Measurements from ENCODE around the gene VPS26C. TPM values are rescaled to one million over a fixed set of nuclear protein-coding genes. Genes with fewer than 3 reads are reported as not detected.

VPS26C gene
- total and polyA plus RNA-seq, 2 of the 13 experiments (the other 11 are each of a cell fraction or from before 2014, with no cell fraction given) = 30.3 to 39.7 TPM

DNA sequence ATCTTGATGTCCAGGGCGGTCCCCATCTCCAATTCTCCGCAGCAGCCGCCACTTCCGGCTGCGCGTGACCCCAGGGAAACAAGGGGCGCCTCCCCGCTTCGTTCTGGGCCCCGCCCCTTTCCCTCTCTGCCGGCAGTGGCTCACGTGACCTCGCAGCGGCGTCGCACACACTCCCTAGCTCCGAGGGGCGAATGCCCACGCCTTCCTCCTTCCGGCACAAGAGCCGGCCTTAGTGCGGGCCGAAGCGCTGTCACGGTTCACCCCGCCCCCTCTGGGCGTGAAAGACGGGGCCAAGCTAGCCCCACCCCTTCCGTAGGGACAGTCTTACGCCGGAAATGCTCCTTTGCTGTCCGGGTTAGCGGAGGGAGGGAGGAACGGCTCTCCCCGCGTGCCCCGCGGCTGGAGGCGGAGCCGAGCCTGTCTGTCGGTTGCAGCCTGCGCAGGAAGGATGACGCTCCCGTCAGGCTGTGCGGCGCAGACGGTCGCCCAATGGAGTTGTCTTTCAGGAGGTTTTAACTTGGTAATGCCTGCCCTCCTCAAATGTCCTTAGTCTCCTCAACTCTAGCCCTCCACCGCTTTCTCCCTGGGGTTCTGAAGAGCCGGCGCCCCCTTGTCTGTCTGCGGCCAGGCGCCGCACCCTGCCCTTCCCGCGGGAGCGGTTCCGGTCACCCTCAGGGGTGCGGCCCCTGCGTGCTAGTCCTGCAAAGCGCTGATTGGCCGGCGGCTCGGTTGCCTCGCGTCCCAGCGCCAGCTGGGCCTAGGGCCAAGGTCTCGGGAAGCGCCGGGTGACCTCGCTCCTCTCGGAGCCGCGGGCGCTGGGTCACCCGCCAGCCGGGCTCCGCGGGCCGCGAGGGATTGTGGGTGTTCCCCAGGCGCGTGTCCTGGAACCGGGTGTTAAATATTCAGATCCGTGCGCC, at the start of gene VPS26C (continued):
- TF ChIP-seq ELF4 (CRISPR knock-in tag; IDR thresholded peaks at IDR 0.05; ENCODE audit: borderline replicate concordance) (peak; percentile 79; the same call in 1 of the 2 replicates), ADNP (CRISPR knock-in tag; IDR thresholded peaks at IDR 0.05) (no peak), DMTF1 (CRISPR knock-in tag; IDR thresholded peaks at IDR 0.05) (no peak), ZBTB46 (CRISPR knock-in tag; IDR thresholded peaks at IDR 0.05; ENCODE audit: borderline replicate concordance) (no peak), NR1H2 (CRISPR knock-in tag; IDR thresholded peaks at IDR 0.05; ENCODE audit: borderline replicate concordance, low read depth) (0 out of 2 replicates have a peak, but pooled peaks have one; percentile 43), HOXD1 (CRISPR knock-in tag; IDR thresholded peaks at IDR 0.05) (no peak; the same call in 1 of the 2 replicates), CC2D1A (CRISPR knock-in tag; IDR thresholded peaks at IDR 0.05) (no peak), ZNF296 (CRISPR knock-in tag; conservative IDR thresholded peaks at IDR 0.05) (peak; percentile 44; the same call in 1 of the 2 replicates), EED (CRISPR knock-in tag; IDR thresholded peaks at IDR 0.05) (no peak), U2AF2 (IDR thresholded peaks at IDR 0.05; ENCODE audit: low read depth, low read length) (no peak)
- TF ChIP-seq, protein P1, sequence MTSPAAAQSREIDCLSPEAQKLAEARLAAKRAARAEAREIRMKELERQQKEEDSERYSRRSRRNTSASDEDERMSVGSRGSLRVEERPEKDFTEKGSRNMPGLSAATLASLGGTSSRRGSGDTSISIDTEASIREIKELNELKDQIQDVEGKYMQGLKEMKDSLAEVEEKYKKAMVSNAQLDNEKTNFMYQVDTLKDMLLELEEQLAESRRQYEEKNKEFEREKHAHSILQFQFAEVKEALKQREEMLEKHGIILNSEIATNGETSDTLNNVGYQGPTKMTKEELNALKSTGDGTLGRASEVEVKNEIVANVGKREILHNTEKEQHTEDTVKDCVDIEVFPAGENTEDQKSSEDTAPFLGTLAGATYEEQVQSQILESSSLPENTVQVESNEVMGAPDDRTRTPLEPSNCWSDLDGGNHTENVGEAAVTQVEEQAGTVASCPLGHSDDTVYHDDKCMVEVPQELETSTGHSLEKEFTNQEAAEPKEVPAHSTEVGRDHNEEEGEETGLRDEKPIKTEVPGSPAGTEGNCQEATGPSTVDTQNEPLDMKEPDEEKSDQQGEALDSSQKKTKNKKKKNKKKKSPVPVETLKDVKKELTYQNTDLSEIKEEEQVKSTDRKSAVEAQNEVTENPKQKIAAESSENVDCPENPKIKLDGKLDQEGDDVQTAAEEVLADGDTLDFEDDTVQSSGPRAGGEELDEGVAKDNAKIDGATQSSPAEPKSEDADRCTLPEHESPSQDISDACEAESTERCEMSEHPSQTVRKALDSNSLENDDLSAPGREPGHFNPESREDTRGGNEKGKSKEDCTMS (CRISPR knock-in tag; conservative IDR thresholded peaks at IDR 0.05) = no peak
- TF ChIP-seq, protein P2, sequence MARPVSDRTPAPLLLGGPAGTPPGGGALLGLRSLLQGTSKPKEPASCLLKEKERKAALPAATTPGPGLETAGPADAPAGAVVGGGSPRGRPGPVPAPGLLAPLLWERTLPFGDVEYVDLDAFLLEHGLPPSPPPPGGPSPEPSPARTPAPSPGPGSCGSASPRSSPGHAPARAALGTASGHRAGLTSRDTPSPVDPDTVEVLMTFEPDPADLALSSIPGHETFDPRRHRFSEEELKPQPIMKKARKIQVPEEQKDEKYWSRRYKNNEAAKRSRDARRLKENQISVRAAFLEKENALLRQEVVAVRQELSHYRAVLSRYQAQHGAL (CRISPR knock-in tag; IDR thresholded peaks at IDR 0.05; ENCODE audit: not compliant biosample characterization) = no peak

Data from HepG2 (cell line).